Fibroblast of lung (primary cell): Measurements from ENCODE around the gene CLTCL1. TPM values are rescaled to one million over a fixed set of nuclear protein-coding genes. Genes with fewer than 3 reads are reported as not detected.

Experiments used
- DNase-seq, 2 donors: peaks; one replicate each; pipeline versions ENCODE4 v3.0.0 to v3.0.0-alpha.2; 2010; ENCODE audit warnings: low read depth in 2 of 2
- H2AFZ ChIP-seq: 2 replicates; pipeline ENCODE4 v1.5.1; 2012; ENCODE audit warnings: low read length, control low read depth, inconsistent platforms
- H3K27ac ChIP-seq: 2 replicates; pipeline ENCODE4 v1.5.1; 2011; ENCODE audit warnings: low read length, control low read depth; ENCODE audit not compliant: insufficient read depth
- H3K27me3 ChIP-seq: 2 replicates; pipeline ENCODE4 v1.5.1; 2011; ENCODE audit warnings: mild to moderate bottlenecking, low read length; ENCODE audit not compliant: control insufficient read depth, insufficient read depth
- H3K36me3 ChIP-seq: 2 replicates; pipeline ENCODE4 v1.5.1; 2011; ENCODE audit warnings: low read length; ENCODE audit not compliant: control insufficient read depth, insufficient read depth
- H3K4me1 ChIP-seq: 2 replicates; pipeline ENCODE4 v1.5.1; 2011; ENCODE audit warnings: low read length; ENCODE audit not compliant: control insufficient read depth, insufficient read depth; ENCODE audit errors: extremely low read depth
- H3K4me2 ChIP-seq: 2 replicates; pipeline ENCODE4 v1.5.1; 2011; ENCODE audit warnings: low read length, control low read depth; ENCODE audit not compliant: insufficient read depth; ENCODE audit errors: extremely low read depth
- H3K4me3 ChIP-seq, 4 experiments: fragments of 200-600 bp in 1 of 4; sonication (generic) in 1 of 4; replicated peaks in 1 of 4; 2 replicates each; pipeline ENCODE4 v1.5.1; 2011 to 2016; ENCODE audit warnings: low read length in 4 of 4, low read depth in 3 of 4, mild to moderate bottlenecking in 3 of 4, control low read depth in 2 of 4, inconsistent platforms in 1 of 4, mixed read lengths in 1 of 4; ENCODE audit not compliant: insufficient read depth in 1 of 4; ENCODE audit errors: control extremely low read depth in 1 of 4
- H3K79me2 ChIP-seq: 2 replicates; pipeline ENCODE4 v1.5.1; 2012; ENCODE audit warnings: mild to moderate bottlenecking, low read length, inconsistent platforms; ENCODE audit not compliant: control insufficient read depth, insufficient read depth
- H3K9ac ChIP-seq: 2 replicates; pipeline ENCODE4 v1.5.1; 2011; ENCODE audit warnings: mild to moderate bottlenecking, low read length, control low read depth; ENCODE audit not compliant: insufficient read depth
- H3K9me3 ChIP-seq: 2 replicates; pipeline ENCODE4 v1.5.1; 2012; ENCODE audit warnings: low read depth, low read length; ENCODE audit not compliant: control insufficient read depth, insufficient read depth
- H4K20me1 ChIP-seq: 2 replicates; pipeline ENCODE4 v1.5.1; 2011; ENCODE audit warnings: low read length; ENCODE audit not compliant: control insufficient read depth, insufficient read depth; ENCODE audit errors: extremely low read depth
- EZH2 ChIP-seq: IDR thresholded peaks from 2 replicates; pipeline ENCODE4 v1.5.1; 2012; ENCODE audit warnings: low read length, control low read depth, mild to moderate bottlenecking; ENCODE audit errors: missing control alignments
- polyA plus RNA-seq, 2 donors: library from polyadenylated mRNA; depleted of rRNA in 1 of 2; stranded (reverse) in 1 of 2; unstranded in 1 of 2; fragments of >200 nt; gene quantifications; 2 replicates each; pipeline ENCODE4 v1.2.1, GENCODE V29; 2011 to 2012; ENCODE audit warnings: missing spikeins in 1 of 2
- total RNA-seq: library from RNA; depleted of rRNA; stranded (reverse); fragments of >200 nt; gene quantifications from 2 replicates; pipeline ENCODE4 v1.2.1, GENCODE V29; 2014
- TF ChIP-seq, protein P1 (sequence below), 2 donors: IDR thresholded peaks in 1 of 2; conservative IDR thresholded peaks in 1 of 2; 1 replicate in 1 of 2; 2 replicates in 1 of 2; pipeline ENCODE4 v1.5.1; 2011 to 2012; ENCODE audit warnings: low read length in 2 of 2, control low read depth in 1 of 2, inconsistent platforms in 1 of 2, low read depth in 1 of 2, mild to moderate bottlenecking in 1 of 2

Gene CLTCL1
- total and polyA plus RNA-seq, 2 donors (not counting 1 experiment from before 2014, with no cell fraction given): 6.5 to 13.4 TPM

DNA sequence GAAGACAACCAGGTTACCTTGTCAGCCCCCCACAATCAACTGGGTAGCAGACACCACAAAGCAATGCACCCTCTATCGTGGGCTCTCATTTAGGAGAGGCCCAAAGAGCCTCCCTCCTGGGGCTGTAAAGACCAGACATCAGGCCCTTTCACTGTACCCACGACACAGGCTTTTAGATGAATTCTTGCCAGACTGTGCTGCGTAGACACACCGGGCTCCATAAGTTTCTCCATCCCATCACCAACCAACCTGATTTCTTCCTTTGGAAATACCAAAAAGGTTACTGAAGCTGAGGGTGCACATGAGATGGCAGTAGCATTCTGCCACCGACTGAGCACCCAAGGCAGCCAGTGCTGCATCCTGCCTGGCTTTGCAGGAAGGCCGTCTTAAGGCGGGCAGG, 66.5 kb downstream of the CLTCL1 start:
- no peak overlapping the region for H3K4me3 ChIP-seq
- no peaks in the 10 kb centered on the region for H3K79me2 ChIP-seq
- no peak overlapping the region for H3K4me2 ChIP-seq
- no peaks in the 10 kb centered on the region for H3K9me3 ChIP-seq
- no peak overlapping the region for H3K27ac ChIP-seq
- no peak for DNase-seq
- no peaks in the 10 kb centered on the region for H4K20me1 ChIP-seq
- H3K4me1 ChIP-seq: no peaks in the 10 kb centered on the region
- H3K27me3 ChIP-seq: no peaks in the 10 kb centered on the region
- H3K36me3 ChIP-seq: peaks cover 2% of the 10 kb centered on the region
- H3K9ac ChIP-seq: no peak overlapping the region
- no peak overlapping the region for H2AFZ ChIP-seq
- TF ChIP-seq EZH2: no peak
- TF ChIP-seq, protein P1, sequence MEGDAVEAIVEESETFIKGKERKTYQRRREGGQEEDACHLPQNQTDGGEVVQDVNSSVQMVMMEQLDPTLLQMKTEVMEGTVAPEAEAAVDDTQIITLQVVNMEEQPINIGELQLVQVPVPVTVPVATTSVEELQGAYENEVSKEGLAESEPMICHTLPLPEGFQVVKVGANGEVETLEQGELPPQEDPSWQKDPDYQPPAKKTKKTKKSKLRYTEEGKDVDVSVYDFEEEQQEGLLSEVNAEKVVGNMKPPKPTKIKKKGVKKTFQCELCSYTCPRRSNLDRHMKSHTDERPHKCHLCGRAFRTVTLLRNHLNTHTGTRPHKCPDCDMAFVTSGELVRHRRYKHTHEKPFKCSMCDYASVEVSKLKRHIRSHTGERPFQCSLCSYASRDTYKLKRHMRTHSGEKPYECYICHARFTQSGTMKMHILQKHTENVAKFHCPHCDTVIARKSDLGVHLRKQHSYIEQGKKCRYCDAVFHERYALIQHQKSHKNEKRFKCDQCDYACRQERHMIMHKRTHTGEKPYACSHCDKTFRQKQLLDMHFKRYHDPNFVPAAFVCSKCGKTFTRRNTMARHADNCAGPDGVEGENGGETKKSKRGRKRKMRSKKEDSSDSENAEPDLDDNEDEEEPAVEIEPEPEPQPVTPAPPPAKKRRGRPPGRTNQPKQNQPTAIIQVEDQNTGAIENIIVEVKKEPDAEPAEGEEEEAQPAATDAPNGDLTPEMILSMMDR (conservative IDR thresholded peaks at IDR 0.05 in 1 of 2, IDR thresholded peaks at IDR 0.05 in 1 of 2; ENCODE audit: low read depth in 1 of 2, low read length in 2 of 2): no peak

DNA sequence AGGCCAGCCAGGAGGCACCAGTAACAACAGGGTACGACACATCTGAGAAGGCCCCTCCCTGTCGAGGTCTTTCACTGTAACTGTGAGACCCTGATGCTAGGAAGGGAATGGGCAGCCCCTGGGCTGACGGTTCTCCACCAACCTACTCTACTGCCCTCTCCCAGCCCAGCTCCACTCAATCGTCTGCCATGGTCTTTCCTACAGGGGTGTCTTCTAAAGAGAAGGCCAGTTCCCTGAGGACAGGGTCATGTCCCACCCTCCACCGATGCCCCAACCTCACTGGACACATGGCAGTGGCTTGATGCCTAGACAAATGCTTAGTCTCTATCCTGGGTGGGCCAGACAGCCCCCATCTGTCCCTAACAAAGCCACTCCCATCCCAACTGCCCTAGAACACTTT, 67.0 kb downstream of the CLTCL1 start:
- no peak overlapping the region for H2AFZ ChIP-seq
- TF ChIP-seq, protein P1 (conservative IDR thresholded peaks at IDR 0.05 in 1 of 2, IDR thresholded peaks at IDR 0.05 in 1 of 2; ENCODE audit: low read depth in 1 of 2, low read length in 2 of 2): no peak
- no peak for TF ChIP-seq EZH2
- H3K27me3 ChIP-seq: no peaks in the 10 kb centered on the region
- H3K27ac ChIP-seq: no peak overlapping the region
- H4K20me1 ChIP-seq: no peaks in the 10 kb centered on the region
- H3K4me2 ChIP-seq: no peak overlapping the region
- no peaks in the 10 kb centered on the region for H3K79me2 ChIP-seq
- H3K4me3 ChIP-seq: no peak overlapping the region
- no peak for DNase-seq
- H3K9ac ChIP-seq: no peak overlapping the region
- H3K4me1 ChIP-seq: no peaks in the 10 kb centered on the region
- peaks cover 2% of the 10 kb centered on the region for H3K36me3 ChIP-seq
- H3K9me3 ChIP-seq: no peaks in the 10 kb centered on the region

DNA sequence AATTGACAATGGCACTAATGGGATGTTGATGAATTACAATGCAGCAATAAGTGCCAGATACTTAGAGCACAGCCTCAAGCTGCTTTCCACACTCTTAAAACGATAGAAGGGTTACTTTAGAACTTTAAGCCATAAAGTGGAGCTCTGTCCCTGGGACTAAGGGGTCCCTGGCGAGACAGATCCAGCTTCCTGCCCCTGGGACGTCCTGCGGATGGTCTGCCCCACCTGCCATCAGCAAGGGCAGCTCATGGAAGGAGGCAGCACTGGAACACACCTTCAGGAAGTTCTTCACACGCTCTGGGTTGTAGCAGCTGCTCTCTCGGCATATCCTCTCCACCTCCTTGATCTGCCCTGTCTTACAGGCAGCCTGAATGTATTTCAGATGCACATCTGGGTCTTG, 67.9 kb downstream of the CLTCL1 start:
- Histone ChIP-seq H3K36me3 (peaks cover 2% of the 10 kb centered on the region), H4K20me1 (no peaks in the 10 kb centered on the region), H3K4me2 (no peak overlapping the region), H3K27me3 (no peaks in the 10 kb centered on the region), H3K4me3 (no peak overlapping the region), H3K9me3 (no peaks in the 10 kb centered on the region), H2AFZ (no peak overlapping the region), H3K4me1 (no peaks in the 10 kb centered on the region), H3K27ac (no peak overlapping the region), H3K9ac (no peak overlapping the region), H3K79me2 (no peaks in the 10 kb centered on the region)
- DNase-seq: no peak
- TF ChIP-seq EZH2: no peak
- TF ChIP-seq, protein P1 (conservative IDR thresholded peaks at IDR 0.05 in 1 of 2, IDR thresholded peaks at IDR 0.05 in 1 of 2; ENCODE audit: low read depth in 1 of 2, low read length in 2 of 2): no peak
